ENCODE results near the gene AHI1.

DNA sequence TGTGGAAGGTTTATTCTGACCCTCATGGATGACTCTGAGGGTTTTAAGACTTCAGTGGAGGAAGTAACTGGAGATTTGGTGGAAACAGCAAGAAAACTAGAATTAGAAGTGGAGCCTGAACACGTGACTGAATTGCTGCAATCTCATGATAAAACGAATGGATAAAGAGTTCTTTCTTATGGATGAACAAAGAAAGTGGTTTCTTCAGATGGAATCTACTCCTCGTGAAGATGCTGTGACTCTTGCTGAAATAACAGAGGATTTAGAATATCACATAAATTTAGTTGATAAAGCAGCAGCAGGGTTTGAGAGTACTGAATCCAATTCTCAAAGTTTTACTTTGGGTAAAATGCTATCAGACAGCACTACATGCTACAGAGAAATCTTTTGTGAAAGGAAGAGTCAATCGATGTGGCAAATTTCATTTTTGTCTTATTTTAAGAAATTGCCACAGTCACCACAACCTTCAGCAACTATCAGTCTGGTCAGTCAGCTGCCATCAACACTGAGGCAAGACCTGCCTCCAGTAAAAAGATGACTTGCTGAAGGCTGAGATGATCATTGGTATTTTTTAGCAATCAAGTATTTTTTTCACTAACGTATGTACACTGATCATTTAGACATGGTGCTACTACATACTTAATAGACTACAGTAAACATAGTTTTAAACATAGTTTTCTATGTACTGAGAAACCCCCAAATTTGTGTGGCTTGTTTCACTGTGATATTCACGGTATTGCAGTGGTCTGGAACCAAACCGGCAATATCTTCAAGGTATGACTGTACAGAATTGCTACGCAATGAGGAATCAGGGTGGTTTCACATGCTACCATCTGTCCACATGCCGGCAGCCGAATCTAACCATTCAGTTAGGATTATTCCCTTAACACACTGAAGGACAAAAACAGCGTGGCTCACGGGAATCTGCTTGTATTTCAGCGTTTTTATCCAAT lies 167.4 kb downstream of the AHI1 start:
- TF ChIP-seq CBFB (CRISPR knock-in tag; IDR thresholded peaks at IDR 0.05; ENCODE audit: low read depth) (no peak), ZMAT4 (CRISPR knock-in tag; IDR thresholded peaks at IDR 0.05) (no peak), CTCF (IDR thresholded peaks at IDR 0.05) (no peak), TP53 (CRISPR knock-in tag; IDR thresholded peaks at IDR 0.05) (no peak), MYBL2 (CRISPR knock-in tag; IDR thresholded peaks at IDR 0.05) (no peak), FOXP1 (CRISPR knock-in tag; IDR thresholded peaks at IDR 0.05; ENCODE audit: borderline replicate concordance) (no peak), PRDM15 (CRISPR knock-in tag; IDR thresholded peaks at IDR 0.05) (no peak), GABPB1 (CRISPR knock-in tag; IDR thresholded peaks at IDR 0.05) (no peak)
- TF ChIP-seq, protein P1, sequence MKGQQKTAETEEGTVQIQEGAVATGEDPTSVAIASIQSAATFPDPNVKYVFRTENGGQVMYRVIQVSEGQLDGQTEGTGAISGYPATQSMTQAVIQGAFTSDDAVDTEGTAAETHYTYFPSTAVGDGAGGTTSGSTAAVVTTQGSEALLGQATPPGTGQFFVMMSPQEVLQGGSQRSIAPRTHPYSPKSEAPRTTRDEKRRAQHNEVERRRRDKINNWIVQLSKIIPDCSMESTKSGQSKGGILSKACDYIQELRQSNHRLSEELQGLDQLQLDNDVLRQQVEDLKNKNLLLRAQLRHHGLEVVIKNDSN (CRISPR knock-in tag; IDR thresholded peaks at IDR 0.05): no peak

Measured in WTC11 (cell line).